Measurements from ENCODE around the gene IGFALS. TPM values are rescaled to one million over a fixed set of nuclear protein-coding genes. Genes with fewer than 3 reads are reported as not detected.

Gene IGFALS
- total and polyA plus RNA-seq, 2 of the 4 experiments (the other 2 are of a cell fraction): not detected

- peaks cover 13% of the 10 kb centered on the region; the same call in 1 of the 2 replicates for H4K20me1 ChIP-seq (ENCODE audit: insufficient read depth, low read length)
- no peak overlapping the region for H4K8ac ChIP-seq (ENCODE audit: low read depth in 2 of 2, low read length in 2 of 2)
- H2AFZ ChIP-seq (replicated peaks; ENCODE audit: low read length, poor library complexity): peak overlapping the region; percentile 11
- H4K5ac ChIP-seq (ENCODE audit: low read depth, low read length): no peak overlapping the region
- H3K23ac ChIP-seq (ENCODE audit: low read depth, low read length): no peak overlapping the region
- peaks cover 15 to 40% of the 10 kb centered on the region in 2 experiments; a peak in 2 of 4 replicates for H3K79me1 ChIP-seq (ENCODE audit: low read depth in 1 of 2, low read length in 2 of 2)
- no peak overlapping the region for H3K18ac ChIP-seq (ENCODE audit: low read depth, low read length)
- no peak overlapping the region for H2BK20ac ChIP-seq (ENCODE audit: low read depth, low read length)
- peaks cover 2% of the 10 kb centered on the region; the same call in 1 of the 2 replicates for H3K4me1 ChIP-seq (ENCODE audit: control insufficient read depth, insufficient read depth, low read length)
- TF ChIP-seq RAD21 (IDR thresholded peaks at IDR 0.05; ENCODE audit: low read length) (no peak), BHLHE40 (IDR thresholded peaks at IDR 0.05; ENCODE audit: low read depth, low read length) (no peak), MAFK (IDR thresholded peaks at IDR 0.05; ENCODE audit: low read depth, low read length) (no peak), MXI1 (IDR thresholded peaks at IDR 0.05; ENCODE audit: borderline replicate concordance, low read depth, low read length) (no peak), POLR2A (IDR thresholded peaks at IDR 0.05; ENCODE audit: low read depth, low read length) (no peak), CEBPB (IDR thresholded peaks at IDR 0.05; ENCODE audit: low read depth, low read length) (no peak), CHD1 (IDR thresholded peaks at IDR 0.05; ENCODE audit: low read depth, low read length) (no peak), NFE2L2 (IDR thresholded peaks at IDR 0.05; ENCODE audit: low read depth, low read length) (no peak), FOS (IDR thresholded peaks at IDR 0.05; ENCODE audit: low read depth, low read length) (no peak), RFX5 (IDR thresholded peaks at IDR 0.05; ENCODE audit: low read depth, low read length) (no peak), RCOR1 (IDR thresholded peaks at IDR 0.05; ENCODE audit: insufficient replicate concordance, low read length) (no peak), USF2 (IDR thresholded peaks at IDR 0.05; ENCODE audit: low read depth, low read length) (no peak), MAZ (IDR thresholded peaks at IDR 0.05; ENCODE audit: borderline replicate concordance, low read depth, low read length) (no peak), SMC3 (IDR thresholded peaks at IDR 0.05; ENCODE audit: low read depth, low read length) (no peak), CTCF (conservative IDR thresholded peaks at IDR 0.05; ENCODE audit: low read depth, low read length) (no peak), ELK1 (IDR thresholded peaks at IDR 0.05; ENCODE audit: borderline replicate concordance, low read depth, low read length) (no peak)
- peaks cover 63% of the 10 kb centered on the region for H3K36me3 ChIP-seq (ENCODE audit: control insufficient read depth, insufficient read depth, low read length)
- H3K4me3 ChIP-seq (ENCODE audit: insufficient read depth, low read depth, low read length): no peak overlapping the region
- H3K14ac ChIP-seq (replicated peaks; ENCODE audit: low read depth, low read length): no peak overlapping the region
- no peak overlapping the region for H3K27ac ChIP-seq (ENCODE audit: insufficient read depth, low read length)
- H2BK120ac ChIP-seq (ENCODE audit: low read depth, low read length): no peak overlapping the region
- H3K56ac ChIP-seq (ENCODE audit: extremely low read depth, insufficient read depth, low read length): no peak overlapping the region
- dilution Hi-C loops (cut with HindIII; ENCODE audit: low sequenced_read_pairs, unreplicated experiment) (no loop called here), intact Hi-C loops (cut with micrococcal nuclease) (no loop called here), in situ Hi-C loops (cut with MboI; ENCODE audit: low sequenced_read_pairs) (no loop called here)
- H3K9me1 ChIP-seq (ENCODE audit: insufficient read depth, low read length): peaks cover 6% of the 10 kb centered on the region; the same call in 1 of the 2 replicates
- no peaks in the 10 kb centered on the region for H3K9me3 ChIP-seq (ENCODE audit: control insufficient read depth, insufficient read depth, low read length)
- POLR2A ChIA-PET (ENCODE audit: unreplicated experiment): interaction anchor here (0.8 kb wide), 1 partner anchor 39 kb away, joined by 5 read pairs; no protein-coding TSS in a partner anchor
- H4K91ac ChIP-seq (ENCODE audit: insufficient read depth, low read depth, low read length): no peak overlapping the region
- 0 out of 2 replicates have a peak overlapping the region, but pooled peaks have one; percentile 5 for H3K4ac ChIP-seq (ENCODE audit: low read depth, low read length)
- ATAC-seq (ENCODE audit: low read depth): no peak
- no peak overlapping the region for H3K9ac ChIP-seq (ENCODE audit: low read depth, low read length)
- H3K4me2 ChIP-seq (ENCODE audit: low read depth, low read length): no peak overlapping the region
- H2BK15ac ChIP-seq (ENCODE audit: low read depth, low read length): no peak overlapping the region
- H2BK5ac ChIP-seq (ENCODE audit: low read depth, low read length, poor library complexity, severe bottlenecking): no peak overlapping the region
- 97% methylated on average over 9 of the region's 31 CpGs; no CpG with 5 or more reads in 1 of the 2 experiments for WGBS, 2 experiments (ENCODE audit: extremely low coverage in 2 of 2, insufficient read length in 1 of 2)
- no peak overlapping the region for H2AK5ac ChIP-seq (ENCODE audit: low read depth, low read length)
- no peaks in the 10 kb centered on the region for H3K27me3 ChIP-seq (ENCODE audit: control insufficient read depth, insufficient read depth, low read length)
- DNase-seq: no peak
- CTCF ChIA-PET: interaction anchor here (1.4 kb wide), 1 partner anchor 41 kb away, joined by 7 read pairs; the partner anchor contains the start of gene MAPK8IP3
- peak overlapping the region; percentile 76 for H2AK9ac ChIP-seq (replicated peaks; ENCODE audit: low read depth, low read length, poor library complexity)
- no TSS peak for BruUV-seq (replicated peaks)
These were observed 46.8 kb downstream of the IGFALS start for GRCh38 chr16:1746693-1747195.
